Pancreas (tissue), 10 donors: ENCODE data around the gene UNC13B. TPM values are rescaled to one million over a fixed set of nuclear protein-coding genes. Genes with fewer than 3 reads are reported as not detected.

Experiments used
- ATAC-seq, 4 donors: fragments of 200-7000 bp; cut with Tn5 transposase; one replicate each; pipeline versions ENCODE4 v1.8.0 to v1.9.1; 2020; ENCODE audit warnings: mild to moderate bottlenecking in 4 of 4, moderate library complexity in 4 of 4
- DNase-seq, 6 donors: peaks; one replicate each; pipeline ENCODE4 v3.0.0-alpha.2; 2020
- FAIRE-seq: peaks from 2 replicates; lab custom pipeline; 2012; peaks lifted over from hg19 to GRCh38; lab: Jason Lieb, UNC
- H3K27ac ChIP-seq, 4 donors: fragments of 200-600 bp; sonication (generic); 1 replicate in 3 of 4; 2 replicates in 1 of 4; pipeline versions ENCODE4 v1.5.0 to v1.8.0; 2020
- H3K27me3 ChIP-seq, 4 donors: fragments of 200-600 bp; one replicate each; pipeline ENCODE4 v1.8.0; 2021
- H3K36me3 ChIP-seq, 3 donors: fragments of 200-600 bp; sonication (generic) in 1 of 3; one replicate each; pipeline versions ENCODE4 v1.5.0 to v1.8.0; 2020 to 2021
- H3K4me1 ChIP-seq, 3 donors: fragments of 200-600 bp; one replicate each; pipeline ENCODE4 v1.8.0; 2021
- H3K4me3 ChIP-seq, 4 donors: fragments of 200-600 bp; sonication (generic) in 2 of 4; one replicate each; pipeline versions ENCODE4 v1.5.0 to v1.8.0; 2020 to 2021
- H3K9me3 ChIP-seq, 4 donors: fragments of 200-600 bp; one replicate each; pipeline ENCODE4 v1.8.0; 2021
- CTCF ChIP-seq, 4 donors: fragments of 200-600 bp; sonication (generic) in 3 of 4; IDR thresholded peaks; one replicate each; pipeline versions ENCODE4 v1.5.0 to v1.8.0; 2021; ENCODE audit warnings: antibody characterized with exemption in 4 of 4
- WGBS, 2 donors: extraction: QIAGEN DNeasy Blood & Tissue Kit; methylation state at CpG; one replicate each; pipeline ENCODE4 v1.1.7; 2013; 5-methylcytosine and 5-hydroxymethylcytosine counted together
- intact Hi-C, 3 donors: fragments of 100-400 bp; cut with DNase I; formaldehyde crosslinking; loops; one replicate each; pipeline versions ENCODE4 v1.11.1 to v1.14.2; 2022
- polyA plus RNA-seq, 2 donors: library from polyadenylated mRNA; stranded (reverse); fragments of 200-250 nt; gene quantifications; one replicate each; pipeline ENCODE4 v1.2.3, GENCODE V29; 2013
- total RNA-seq, 6 donors: library from RNA; stranded (reverse); fragmentation: NEBNext Ultra II Directional in 4 of 6; extraction: Animal tissue kit (Norgen Biotek cat#: 25700) in 4 of 6; gene quantifications; one replicate each; pipeline versions ENCODE4 v1.2.1 to v1.2.4, GENCODE V29; 2021 to 2023
- donor health status: healthy with polysubstance abuse.
- donor health status: DM: no; HTN: no; CAD: no; lungs with moderate emphysema.
- donor health status: DM: no; HTN: no; CAD: no.
- donor health status: control.
- donor health status: control.
- donor health status: Bipolar disorder and iron deficiency.
- donor health status: DM: yes; HTN: yes; CAD: no.
- donor health status: DM: no; HTN: no; CAD: no.
- donor health status: DM: no; HTN: no; CAD: no.
- donor health status: DM: yes; HTN: yes; CAD: no.

Gene UNC13B
- total and polyA plus RNA-seq, 8 donors, result 13.3 to 33.8 (median 26.1) TPM

- H3K4me1 ChIP-seq, result peaks cover 7 to 26% (median 14%) of the 10 kb centered on the region in 3 donors
- no peaks in the 10 kb centered on the region for H3K9me3 ChIP-seq
- 97 to 98% methylated on average over 5 of the region's 5 CpGs for WGBS, 2 donors
- no peak for FAIRE-seq
- no peak for ATAC-seq
- no peak for TF ChIP-seq CTCF (IDR thresholded peaks at IDR 0.05)
- no peaks in the 10 kb centered on the region for H3K36me3 ChIP-seq
- no peak overlapping the region for H3K4me3 ChIP-seq
- no peak overlapping the region for H3K27ac ChIP-seq
- no peaks in the 10 kb centered on the region for H3K27me3 ChIP-seq
- no peak for DNase-seq
- intact Hi-C loops, result no loop called here
Observed at GRCh38 chr9:35225677-35226076, 63.9 kb downstream of the UNC13B start.

- Histone ChIP-seq H3K4me3 (no peak overlapping the region), H3K9me3 (no peaks in the 10 kb centered on the region), H3K4me1 (peaks cover 7 to 26% (median 14%) of the 10 kb centered on the region in 3 donors), H3K27me3 (no peaks in the 10 kb centered on the region), H3K36me3 (no peaks in the 10 kb centered on the region), H3K27ac (no peak overlapping the region)
- FAIRE-seq (no peak), DNase-seq (no peak), ATAC-seq (no peak)
- intact Hi-C loops, result no loop called here
- TF ChIP-seq CTCF (IDR thresholded peaks at IDR 0.05), result no peak
- WGBS, 2 donors, result 82 to 84% methylated on average over 3 of the region's 3 CpGs
Observed at GRCh38 chr9:35226651-35227050, 64.8 kb downstream of the UNC13B start.

GRCh38 chr9:35227284-35227683, 65.5 kb downstream of the UNC13B start:
- 55 to 57% methylated on average over 3 of the region's 3 CpGs for WGBS, 2 donors
- intact Hi-C loops, result no loop called here
- Histone ChIP-seq H3K27me3 (no peaks in the 10 kb centered on the region), H3K27ac (peak overlapping the region in 1 of 4 donors; percentile 36), H3K36me3 (no peaks in the 10 kb centered on the region), H3K4me1 (peaks cover 7 to 26% (median 14%) of the 10 kb centered on the region in 3 donors), H3K4me3 (no peak overlapping the region), H3K9me3 (no peaks in the 10 kb centered on the region)
- peak in 2 of 4 donors; percentile 44 to 60 for ATAC-seq
- FAIRE-seq, result no peak
- no peak for TF ChIP-seq CTCF (IDR thresholded peaks at IDR 0.05)
- DNase-seq, result no peak

- H3K9me3 ChIP-seq, result no peaks in the 10 kb centered on the region
- no peak for FAIRE-seq
- TF ChIP-seq CTCF (IDR thresholded peaks at IDR 0.05), result no peak
- 61 to 62% methylated on average over 1 of the region's 1 CpG for WGBS, 2 donors
- peak in 2 of 4 donors; percentile 36 to 41 for ATAC-seq
- DNase-seq, result no peak
- no peaks in the 10 kb centered on the region for H3K27me3 ChIP-seq
- intact Hi-C loops, result no loop called here
- no peak overlapping the region for H3K27ac ChIP-seq
- no peaks in the 10 kb centered on the region for H3K36me3 ChIP-seq
- H3K4me1 ChIP-seq, result peaks cover 14 to 34% (median 18%) of the 10 kb centered on the region in 3 donors
- no peak overlapping the region for H3K4me3 ChIP-seq
Observed at GRCh38 chr9:35229066-35229778, 67.4 kb downstream of the UNC13B start.

- no peak overlapping the region for H3K27ac ChIP-seq
- WGBS, 2 donors, result 62 to 76% methylated on average over 1 of the region's 1 CpG
- no peak for ATAC-seq
Observed at GRCh38 chr9:35229779-35230143, 68.0 kb downstream of the UNC13B start.

More at GRCh38 chr9:35229779-35230143, 68.0 kb downstream of the UNC13B start:
- H3K36me3 ChIP-seq, result no peaks in the 10 kb centered on the region
- H3K27me3 ChIP-seq, result no peaks in the 10 kb centered on the region
- H3K4me1 ChIP-seq, result peaks cover 14 to 34% (median 18%) of the 10 kb centered on the region in 3 donors
- DNase-seq, result no peak
- no peak for FAIRE-seq
- no peak overlapping the region for H3K4me3 ChIP-seq
- no peaks in the 10 kb centered on the region for H3K9me3 ChIP-seq
- intact Hi-C loops, result loop anchor here in 1 of 3 donors (10.0 kb wide), 1 partner anchor 65 kb away; the partner anchor contains the start of gene UNC13B
- no peak for TF ChIP-seq CTCF (IDR thresholded peaks at IDR 0.05)
